VCaP (cell line): ENCODE measurements around the gene CLCC1.

Experiments
- H3K27ac ChIP-seq: fragments of 450-650 bp; 2 replicates; pipeline ENCODE4 v1.5.1; 2017
- CTCF ChIP-seq: fragments of 450-650 bp; conservative IDR thresholded peaks from 2 replicates; pipeline ENCODE4 v1.5.1; 2017; ENCODE audit warnings: mild to moderate bottlenecking, moderate library complexity

CLCC1 gene

GRCh38 chr1:108961752-108962486, 1.4 kb downstream of the CLCC1 start:
- no peak for TF ChIP-seq CTCF
- H3K27ac ChIP-seq: peak overlapping the region; percentile 89

DNA sequence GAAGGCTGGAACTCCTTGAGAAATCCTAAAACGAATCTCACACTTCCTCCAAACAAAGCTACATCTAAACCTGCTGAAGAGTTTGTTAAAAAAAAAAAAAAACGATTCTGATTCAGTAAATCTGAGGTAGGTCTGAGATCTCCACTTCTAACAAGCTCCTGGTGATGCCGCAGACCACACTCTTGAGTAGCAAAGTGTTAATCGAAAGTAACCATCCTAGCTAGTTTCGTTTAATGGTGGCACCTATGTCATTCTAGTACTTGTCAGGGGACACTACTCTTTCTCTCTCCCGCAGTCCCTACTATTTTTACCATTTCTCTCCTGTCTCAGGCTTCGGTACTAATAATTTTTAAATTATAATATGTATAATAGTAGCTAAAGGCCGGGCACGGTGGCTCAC, 2.1 kb downstream of the CLCC1 start:
- no peak for TF ChIP-seq CTCF

DNA sequence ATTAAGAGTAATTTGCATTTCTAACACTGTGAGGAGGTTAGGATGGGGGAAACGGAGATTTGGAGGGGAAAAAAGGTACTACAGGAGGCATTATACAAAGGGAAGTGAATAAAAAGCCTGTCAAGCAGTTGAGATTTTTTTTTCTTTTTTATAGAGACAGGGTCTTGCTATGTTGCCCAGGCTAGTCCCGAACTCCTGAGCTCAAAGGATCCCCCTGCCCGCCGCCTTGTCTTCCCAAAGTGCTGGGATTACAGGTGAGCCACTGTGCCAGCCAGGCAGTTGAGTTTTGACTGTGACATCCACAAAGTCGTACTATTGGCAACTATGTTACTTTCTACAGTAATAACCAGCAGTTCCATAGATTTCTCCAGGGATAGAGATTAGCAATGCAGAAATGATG, 2.6 kb downstream of the CLCC1 start:
- no peak overlapping the region for H3K27ac ChIP-seq
- no peak for TF ChIP-seq CTCF

More for the DNA sequence above, 2.1 kb downstream of the CLCC1 start:
- H3K27ac ChIP-seq: peak overlapping the region; percentile 89; the same call in 1 of the 2 replicates

- no peak for TF ChIP-seq CTCF
- H3K27ac ChIP-seq: no peak overlapping the region
Observed at GRCh38 chr1:108957888-108958287, 5.4 kb downstream of the CLCC1 start.

DNA sequence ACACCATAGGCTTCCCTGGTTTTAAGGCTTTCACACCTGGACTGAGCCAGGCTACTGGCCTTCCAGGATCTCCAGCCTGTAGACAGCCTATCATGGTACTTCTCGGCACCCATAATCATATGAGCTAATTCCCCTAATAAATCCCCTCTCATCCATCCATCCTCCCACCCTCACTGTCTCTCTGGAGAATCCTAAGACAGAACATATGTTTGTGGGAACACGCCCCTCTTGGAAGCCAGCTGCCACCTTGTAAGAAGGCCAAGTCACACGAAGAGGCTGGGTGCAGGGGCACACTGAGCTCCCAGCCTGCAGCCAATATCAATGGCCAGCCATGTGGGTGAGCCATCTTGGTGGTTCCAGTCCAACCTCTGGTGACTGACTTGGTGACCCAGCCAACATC, 7.4 kb downstream of the CLCC1 start:
- no peak overlapping the region for H3K27ac ChIP-seq
- no peak for TF ChIP-seq CTCF

DNA sequence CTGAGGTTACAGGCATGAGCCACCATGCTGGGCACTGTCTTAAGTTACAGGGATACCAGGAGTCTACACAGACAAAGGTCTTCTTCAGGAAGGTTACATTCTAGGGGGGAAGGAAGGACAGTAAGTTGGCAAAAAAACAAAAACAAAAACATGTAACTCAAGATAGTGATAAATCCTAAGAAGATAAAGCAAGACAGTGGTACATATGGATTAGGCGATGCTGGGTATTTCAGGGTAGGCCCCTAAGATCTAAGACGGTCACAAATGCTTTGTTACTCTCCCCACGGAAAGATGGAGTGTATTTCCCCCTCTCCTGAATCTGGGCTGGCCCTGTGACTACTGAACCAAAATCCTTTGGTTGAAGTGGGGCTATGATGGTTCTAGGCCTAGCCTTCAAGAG, 8.2 kb downstream of the CLCC1 start:
- no peak for TF ChIP-seq CTCF
- H3K27ac ChIP-seq: no peak overlapping the region

DNA sequence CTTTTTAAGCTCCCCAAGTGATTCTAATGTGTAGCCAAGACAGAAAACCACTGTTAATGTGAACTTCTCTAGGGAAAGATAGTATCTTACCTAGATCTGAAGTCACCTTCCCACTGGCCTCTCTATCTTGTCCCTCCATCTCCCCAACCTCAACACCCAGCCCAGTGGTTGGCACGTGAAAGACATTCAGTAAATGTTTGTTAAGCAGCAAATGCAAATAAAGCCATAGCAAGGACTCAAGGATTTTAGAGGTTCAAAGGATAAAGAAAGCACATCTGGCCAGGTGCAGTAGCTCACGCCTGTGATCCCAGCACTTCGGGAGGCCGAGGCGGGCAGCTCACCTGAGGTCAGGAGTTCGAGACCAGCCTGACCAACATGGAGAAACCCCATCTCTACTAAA, 9.8 kb downstream of the CLCC1 start:
- TF ChIP-seq CTCF: no peak
- H3K27ac ChIP-seq: peak overlapping the region; percentile 31; the same call in 1 of the 2 replicates
